GM12878 (cell line): ENCODE measurements around the gene ARHGAP26. TPM values are rescaled to one million over a fixed set of nuclear protein-coding genes. Genes with fewer than 3 reads are reported as not detected.
A peak's percentile ranks its signal among the peaks of the same experiment; 100 is the strongest.

ENCODE experiments used
- ATAC-seq: fragments of 200-7000 bp; cut with Tn5 transposase; 3 replicates; pipeline ENCODE4 v1.9.1; 2020; ENCODE audit warnings: mild to moderate bottlenecking, moderate library complexity
- BruUV-seq: library from RNA; stranded (reverse); fragments of 400-500 nt; replicated peaks from 2 replicates; lab custom pipeline; 2021; lab: Mats Ljungman, UMichigan
- CTCF ChIA-PET: fragments of 300-600 bp; sonication (Branson Sonifier 250); formaldehyde crosslinking; extraction: SDS; loops from one replicate; lab custom pipeline; 2021; ENCODE audit warnings: inconsistent platforms; lab: Yijun Ruan, JAX
- POLR2A ChIA-PET: fragments of 350-600 bp; formaldehyde crosslinking; extraction: SDS; loops from one replicate; lab custom pipeline; 2021; ENCODE audit warnings: inconsistent platforms; lab: Charles Lee
- RAD21 ChIA-PET: fragments of 300-600 bp; sonication (Branson Sonifier 250); formaldehyde crosslinking; loops from one replicate; lab custom pipeline; 2023; ENCODE audit warnings: antibody characterized with exemption; ENCODE audit not compliant: unreplicated experiment; lab: Charles Lee
- SMC1A ChIA-PET: fragments of 300-600 bp; sonication (Branson Sonifier 250); formaldehyde crosslinking; loops from one replicate; lab custom pipeline; 2023; ENCODE audit not compliant: unreplicated experiment, uncharacterized antibody; lab: Charles Lee
- DNase-seq: peaks from one replicate; pipeline ENCODE4 v3.0.0-alpha.2; 2011; ENCODE audit warnings: low read depth, low spot score
- FAIRE-seq: peaks from 3 replicates; lab custom pipeline; 2011; peaks lifted over from hg19 to GRCh38; lab: Jason Lieb, UNC
- H2AFZ ChIP-seq: 2 replicates; pipeline ENCODE4 v1.6.0; 2011; ENCODE audit warnings: low read depth, low read length, control low read depth; ENCODE audit not compliant: control insufficient read depth
- H3K27ac ChIP-seq: 2 replicates; pipeline ENCODE4 v1.5.1; 2011; ENCODE audit warnings: control low read depth; ENCODE audit not compliant: control insufficient read depth, insufficient read depth
- H3K27me3 ChIP-seq, 2 experiments: replicated peaks in 1 of 2; 2 replicates each; pipeline versions ENCODE4 v1.6.0 to v1.6.1; 2011; ENCODE audit warnings: low read length in 1 of 2; ENCODE audit not compliant: control insufficient read depth in 2 of 2, insufficient read depth in 2 of 2
- H3K36me3 ChIP-seq, 2 experiments: 2 replicates each; pipeline ENCODE4 v1.5.1; 2011; ENCODE audit warnings: low read length in 1 of 2; ENCODE audit not compliant: control insufficient read depth in 2 of 2, insufficient read depth in 2 of 2
- H3K4me1 ChIP-seq: 2 replicates; pipeline ENCODE4 v1.6.1; 2011; ENCODE audit warnings: mild to moderate bottlenecking, low read length, moderate library complexity, mixed read lengths; ENCODE audit not compliant: control insufficient read depth, insufficient read depth
- H3K4me2 ChIP-seq: 2 replicates; pipeline ENCODE4 v1.6.0; 2011; ENCODE audit warnings: control low read depth; ENCODE audit not compliant: control insufficient read depth, insufficient read depth
- H3K4me3 ChIP-seq: fragments of 200-600 bp; sonication (generic); 2 replicates; pipeline ENCODE4 v1.5.1; 2016
- H3K79me2 ChIP-seq: 2 replicates; pipeline ENCODE4 v1.6.0; 2011; ENCODE audit warnings: low read length; ENCODE audit not compliant: control insufficient read depth, insufficient read depth
- H3K9ac ChIP-seq: 2 replicates; pipeline ENCODE4 v1.8.0; 2011; ENCODE audit warnings: low read length, control low read depth, mixed read lengths; ENCODE audit not compliant: control insufficient read depth, insufficient read depth
- H3K9me3 ChIP-seq: replicated peaks from 3 replicates; pipeline ENCODE4 v1.5.1; 2011; ENCODE audit warnings: mild to moderate bottlenecking, low read length; ENCODE audit not compliant: control insufficient read depth, insufficient read depth
- H4K20me1 ChIP-seq: 2 replicates; pipeline ENCODE4 v1.6.0; 2011; ENCODE audit not compliant: control insufficient read depth, insufficient read depth
- CEBPB ChIP-seq, 2 experiments: fragments of 150-350 bp in 1 of 2; IDR thresholded peaks; 2 replicates each; pipeline ENCODE4 v1.6.1; 2012 to 2014; ENCODE audit warnings: low read depth in 2 of 2, low read length in 2 of 2, borderline replicate concordance in 1 of 2, inconsistent platforms in 1 of 2
- EP300 ChIP-seq, 2 experiments: fragments of 150-350 bp in 1 of 2; IDR thresholded peaks; 2 replicates each; pipeline ENCODE4 v1.6.1; 2011 to 2012; ENCODE audit warnings: low read depth in 2 of 2, low read length in 2 of 2, borderline replicate concordance in 1 of 2, improper control_type of control experiment in 1 of 2, inconsistent platforms in 1 of 2; ENCODE audit not compliant: control insufficient read depth in 1 of 2
- IKZF1 ChIP-seq: fragments of 450-650 bp; conservative IDR thresholded peaks from 2 replicates; pipeline ENCODE4 v1.6.1; 2017; ENCODE audit warnings: antibody characterized with exemption, mild to moderate bottlenecking
- NR2C2 ChIP-seq: IDR thresholded peaks from 2 replicates; pipeline ENCODE4 v1.6.1; 2011; ENCODE audit warnings: borderline replicate concordance, low read depth; ENCODE audit not compliant: control insufficient read depth, insufficient read length
- POLR2A ChIP-seq: IDR thresholded peaks from 2 replicates; pipeline ENCODE4 v1.6.1; 2011; ENCODE audit warnings: low read depth, mild to moderate bottlenecking, low read length
- SMARCA5 ChIP-seq: fragments of 450-650 bp; IDR thresholded peaks from 2 replicates; pipeline ENCODE4 v1.6.1; 2017; ENCODE audit warnings: mild to moderate bottlenecking
- TCF3 ChIP-seq: IDR thresholded peaks from 2 replicates; pipeline ENCODE4 v1.6.1; 2012; ENCODE audit warnings: low read depth, mild to moderate bottlenecking, low read length, borderline replicate concordance; ENCODE audit not compliant: insufficient read depth
- USF2 ChIP-seq: IDR thresholded peaks from 2 replicates; pipeline ENCODE4 v1.6.1; 2011; ENCODE audit warnings: low read depth, low read length, improper control_type of control experiment, borderline replicate concordance
- ZZZ3 ChIP-seq: IDR thresholded peaks from 2 replicates; pipeline ENCODE4 v1.6.1; 2011; ENCODE audit warnings: low read depth; ENCODE audit not compliant: control insufficient read depth, insufficient read length
- WGBS: methylation state at CpG from one replicate; pipeline ENCODE4 v1.1.6; 2016; ENCODE audit warnings: low lambda C conversion rate; ENCODE audit not compliant: insufficient replicate concordance, insufficient coverage; ENCODE audit errors: missing lambda C conversion rate; 5-methylcytosine and 5-hydroxymethylcytosine counted together
- in situ Hi-C: fragments of 300-500 bp; cut with MboI; formaldehyde crosslinking; loops from 9 replicates; pipeline ENCODE4 v1.14.3; 2018; ENCODE audit warnings: mixed read lengths
- intact Hi-C: fragments of 100-400 bp; cut with micrococcal nuclease; formaldehyde crosslinking; loops from one replicate; pipeline ENCODE4 v1.14.2; 2022; ENCODE audit not compliant: unreplicated experiment
- polyA plus RNA-seq, 11 experiments: library from polyadenylated mRNA; depleted of rRNA in 4 of 11; unstranded in 6 of 11; stranded (reverse) in 5 of 11; fragments of >200 nt; fragmentation: Nextera tagmentation in 4 of 11; fragmentation: Illumina TruSeq in 1 of 11; extraction: Ambion mirVana in 4 of 11; extraction: Trizol in 1 of 11; gene quantifications; 1 replicate in 1 of 11; 2 replicates in 10 of 11; pipeline versions ENCODE4 v1.2.1 to v1.2.3, GENCODE V29; 2011 to 2016; ENCODE audit warnings: inconsistent platforms in 2 of 11, missing spikeins in 2 of 11, low read depth in 1 of 11
- total RNA-seq, 4 experiments: library from RNA; depleted of rRNA in 3 of 4; stranded (reverse); fragments of >200 nt in 3 of 4; fragmentation: Illumina TruSeq in 1 of 4; extraction: Trizol in 1 of 4; gene quantifications; 2 replicates each; pipeline versions ENCODE4 v1.2.1 to v1.2.3, GENCODE V29; 2013 to 2021

The ARHGAP26 gene
- total and polyA plus RNA-seq, 10 of the 15 experiments (the other 5 are each of a cell fraction or from before 2014, with no cell fraction given), result 9.4 to 41.5 (median 19.3) TPM

DNA sequence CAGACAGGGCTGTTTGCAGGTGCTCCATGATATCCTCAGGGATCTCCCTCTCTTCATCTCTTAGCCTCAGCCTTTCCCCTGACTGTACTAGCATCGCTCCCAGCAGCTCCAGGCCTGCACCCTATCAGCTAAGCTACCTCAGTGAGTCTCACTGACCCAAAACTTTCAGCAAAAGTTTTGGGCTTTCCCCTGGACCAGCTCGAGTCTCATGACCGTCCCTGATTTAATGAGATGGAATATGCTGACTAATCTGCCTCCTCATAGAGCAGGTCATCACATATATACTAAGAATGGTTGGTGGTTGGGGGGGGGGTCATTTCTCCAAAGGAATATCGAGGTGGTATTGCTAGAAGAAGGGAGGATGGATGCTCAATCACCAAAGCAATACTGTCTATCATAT, 481.8 kb downstream of the ARHGAP26 start:
- no TSS peak for BruUV-seq
- Histone ChIP-seq H3K9ac (no peak overlapping the region), H3K4me3 (no peak overlapping the region), H3K36me3 (no peaks in the 10 kb centered on the region), H3K9me3 (no peaks in the 10 kb centered on the region), H2AFZ (no peak overlapping the region), H3K27me3 (no peaks in the 10 kb centered on the region), H3K27ac (peak overlapping the region; percentile 29; the same call in 1 of the 2 replicates), H3K4me1 (peaks cover 22% of the 10 kb centered on the region), H4K20me1 (no peaks in the 10 kb centered on the region), H3K79me2 (no peaks in the 10 kb centered on the region), H3K4me2 (no peak overlapping the region)
- ATAC-seq (peak; percentile 75), DNase-seq (no peak), FAIRE-seq (no peak)
- ChIA-PET SMC1A (interaction anchor here (0.7 to 6.2 kb wide), 10 partner anchors 20 to 148 kb away, joined by 3 to 60 read pairs (median 3); no protein-coding TSS in a partner anchor), CTCF (interaction anchor here (0.6 to 1.1 kb wide), 2 partner anchors 44 to 105 kb away, joined by 3 read pairs; no protein-coding TSS in a partner anchor), RAD21 (interaction anchor here (0.7 to 1.3 kb wide), 5 partner anchors 22 to 330 kb away, joined by 3 to 6 read pairs (median 4); no protein-coding TSS in a partner anchor), POLR2A (interaction anchor here (0.6 to 1.0 kb wide), 3 partner anchors 19 to 107 kb away, joined by 3 to 6 read pairs (median 4); no protein-coding TSS in a partner anchor)
- WGBS, result 25% methylated on average over 4 of the region's 4 CpGs
- intact Hi-C loops (loop anchor here (1.0 kb wide), 1 partner anchor 22 kb away; no protein-coding TSS in a partner anchor), in situ Hi-C loops (no loop called here)
- TF ChIP-seq CEBPB (IDR thresholded peaks at IDR 0.05; ENCODE audit: borderline replicate concordance in 1 of 2, low read depth in 2 of 2, low read length in 2 of 2), result peak in 1 of 2 experiments; percentile 34; a peak in 1 of 4 replicates
- no peak for TF ChIP-seq NR2C2

GRCh38 chr5:143254819-143255218, 484.6 kb downstream of the ARHGAP26 start:
- FAIRE-seq, result no peak
- ChIA-PET CTCF (interaction anchor here (0.6 kb wide), 1 partner anchor 249 kb away, joined by 3 read pairs; no protein-coding TSS in a partner anchor), RAD21 (no interaction called here)

More at GRCh38 chr5:143254819-143255218, 484.6 kb downstream of the ARHGAP26 start:
- H3K4me2 ChIP-seq, result no peak overlapping the region
- no peaks in the 10 kb centered on the region for H3K27me3 ChIP-seq
- WGBS, result 91% methylated on average over 7 of the region's 7 CpGs
- ChIA-PET SMC1A (interaction anchor here (1.9 kb wide), 1 partner anchor 41 kb away, joined by 4 read pairs; no protein-coding TSS in a partner anchor), POLR2A (interaction anchor here (0.8 kb wide), 1 partner anchor 13 kb away, joined by 3 read pairs; no protein-coding TSS in a partner anchor)
- no TSS peak for BruUV-seq
- H3K36me3 ChIP-seq, result no peaks in the 10 kb centered on the region
- no peak for ATAC-seq
- DNase-seq, result no peak
- H4K20me1 ChIP-seq, result no peaks in the 10 kb centered on the region
- intact Hi-C loops (no loop called here), in situ Hi-C loops (no loop called here)
- no peak for TF ChIP-seq POLR2A
- no peak for TF ChIP-seq ZZZ3
- TF ChIP-seq IKZF1, result no peak
- no peak for TF ChIP-seq EP300 (IDR thresholded peaks at IDR 0.05; ENCODE audit: borderline replicate concordance in 1 of 2, control insufficient read depth in 1 of 2, low read depth in 2 of 2, low read length in 2 of 2)
- no peak for TF ChIP-seq TCF3
- TF ChIP-seq SMARCA5, result no peak
- TF ChIP-seq USF2, result no peak
- no peaks in the 10 kb centered on the region for H3K79me2 ChIP-seq
- H3K9me3 ChIP-seq, result no peaks in the 10 kb centered on the region
- no peak overlapping the region for H2AFZ ChIP-seq
- no peak overlapping the region for H3K27ac ChIP-seq
- no peak overlapping the region for H3K9ac ChIP-seq
- peaks cover 22% of the 10 kb centered on the region for H3K4me1 ChIP-seq
- no peak overlapping the region for H3K4me3 ChIP-seq
